HG02588 (cell line): ENCODE measurements around the gene SESN3.
"Not testable (repeated sequence)": the region's sequence is repeated elsewhere in the genome, so short reads cannot be mapped to it uniquely, and the experiment has no call there.

Source experiments
- ATAC-seq: cut with Tn5 transposase; IDR thresholded peaks from one replicate; pipeline ENCODE4 v1.9.1; 2021; ENCODE audit warnings: mild to moderate bottlenecking, moderate library complexity; ENCODE audit not compliant: unreplicated experiment

The SESN3 gene

DNA sequence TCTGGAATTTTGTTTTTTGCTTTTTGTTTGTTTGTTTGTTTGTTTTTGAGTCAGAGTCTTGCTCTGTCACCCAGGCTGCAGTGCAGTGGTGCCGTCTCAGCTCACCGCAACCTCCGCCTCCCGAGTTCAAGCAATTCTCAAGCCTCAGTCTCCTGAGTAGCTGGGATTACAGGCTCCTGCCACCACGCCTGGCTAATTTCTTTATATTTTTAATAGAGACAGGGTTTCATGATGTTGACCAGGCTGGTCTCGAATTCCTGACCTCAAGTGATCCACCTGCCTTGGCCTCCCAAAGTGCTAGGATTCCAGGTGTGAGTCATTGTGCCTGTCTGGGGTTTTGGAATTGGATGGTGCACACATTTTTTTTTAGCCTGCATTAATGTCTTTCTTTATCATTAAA is 20.9 kb upstream of the SESN3 start:
- ATAC-seq: not testable (repeated sequence)

DNA sequence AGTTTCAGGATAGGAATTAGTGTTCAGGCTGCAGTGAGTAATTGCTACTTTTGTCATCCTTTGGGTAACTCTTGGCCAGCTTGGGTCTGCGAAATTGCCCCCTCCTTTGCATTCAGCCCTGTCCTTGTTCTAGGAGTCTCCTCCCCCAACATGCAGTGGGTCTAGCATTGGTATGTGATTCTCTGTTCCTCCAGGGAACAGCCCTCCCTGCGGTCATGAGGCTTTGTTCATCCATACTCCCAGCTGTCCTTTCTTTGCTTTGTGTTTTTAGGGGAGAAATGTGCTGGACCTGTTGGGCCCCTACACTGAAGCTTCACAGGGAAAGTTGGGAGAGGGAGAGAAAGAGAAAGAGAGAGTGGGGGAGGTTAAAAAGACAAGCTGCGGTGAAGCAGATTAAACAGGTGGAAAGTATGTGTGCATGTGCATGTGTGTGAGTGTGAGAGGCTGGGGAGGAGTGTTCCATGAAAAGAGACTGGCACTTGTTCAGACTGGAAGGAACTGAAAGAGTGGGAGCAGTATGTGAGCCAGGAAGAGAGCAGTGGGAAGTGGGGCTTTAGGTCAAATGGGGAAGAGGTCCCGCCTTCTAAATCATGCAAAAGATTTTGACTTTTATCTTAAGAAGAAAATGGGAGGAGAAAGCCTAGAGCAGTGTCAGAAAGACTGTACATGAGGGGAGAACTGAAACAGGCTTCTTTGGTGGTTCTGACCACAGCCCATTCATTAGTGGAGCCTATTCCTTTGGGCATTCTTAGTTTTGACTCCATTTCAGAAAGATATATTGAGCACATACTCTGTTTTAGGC is 17.9 kb upstream of the SESN3 start:
- ATAC-seq: peak; percentile 82

DNA sequence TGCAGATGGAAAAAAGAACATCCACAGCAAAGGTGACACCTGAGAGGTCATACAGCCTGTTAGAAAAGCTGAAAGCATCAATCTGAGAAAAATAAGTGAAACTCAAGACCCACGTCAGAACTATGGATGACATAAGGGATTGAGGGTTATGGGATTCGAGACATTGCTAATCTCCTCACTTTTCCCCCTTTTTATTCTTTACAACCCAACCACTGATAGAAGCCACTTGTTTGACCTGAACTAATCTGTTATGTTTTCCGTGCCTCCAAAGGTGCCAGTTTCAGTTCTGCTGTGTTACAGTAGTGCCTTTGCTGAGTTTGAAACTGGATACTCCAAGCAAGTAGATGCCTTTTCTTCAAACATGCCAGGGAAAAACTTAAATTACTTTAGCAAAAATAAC is 16.9 kb upstream of the SESN3 start:
- no peak for ATAC-seq

DNA sequence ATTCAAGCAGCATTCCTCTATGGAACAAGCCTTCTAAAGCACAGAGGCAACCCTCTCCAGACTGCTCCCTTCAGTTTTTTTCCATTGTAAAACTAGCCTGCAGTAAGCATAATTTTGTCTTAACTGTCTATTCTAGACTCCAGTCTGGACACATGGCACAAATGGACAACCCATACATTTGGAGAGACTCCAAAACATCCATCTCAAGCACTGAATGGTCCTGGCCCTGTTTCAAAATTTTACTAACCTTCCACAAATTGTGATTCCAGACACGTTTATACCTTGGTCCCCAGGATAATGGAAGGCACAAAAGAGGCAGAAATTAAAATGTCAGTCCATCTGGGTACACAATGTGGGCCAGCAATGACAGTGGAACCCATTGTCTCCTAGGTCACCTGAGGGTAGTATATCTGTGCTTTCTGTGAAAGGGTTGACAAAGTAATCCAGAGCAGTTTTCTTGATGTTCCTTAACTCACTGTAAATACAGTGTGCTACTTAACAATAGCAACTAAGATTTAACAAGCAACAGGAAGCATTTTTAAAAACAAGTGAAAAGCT is 16.2 kb upstream of the SESN3 start:
- ATAC-seq: no peak

DNA sequence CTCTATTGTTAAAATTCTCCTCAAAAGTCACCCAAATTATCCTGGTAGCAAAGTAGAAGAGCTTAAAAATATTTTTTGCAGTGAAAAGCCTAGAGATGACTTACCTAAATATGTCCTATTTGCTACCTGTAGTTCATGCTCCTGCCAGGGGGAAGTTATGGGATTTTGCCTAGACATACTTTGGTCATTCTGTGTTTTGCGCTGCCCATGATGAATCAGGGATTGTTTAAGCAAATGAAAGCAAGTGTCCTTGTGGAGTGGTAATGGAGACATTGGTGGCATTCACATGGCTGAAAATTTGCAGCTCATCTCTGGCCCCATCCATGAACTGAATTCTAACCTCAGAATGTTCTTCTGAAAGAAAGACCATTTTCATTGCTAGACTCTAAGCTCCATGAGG is 14.6 kb upstream of the SESN3 start:
- no peak for ATAC-seq

DNA sequence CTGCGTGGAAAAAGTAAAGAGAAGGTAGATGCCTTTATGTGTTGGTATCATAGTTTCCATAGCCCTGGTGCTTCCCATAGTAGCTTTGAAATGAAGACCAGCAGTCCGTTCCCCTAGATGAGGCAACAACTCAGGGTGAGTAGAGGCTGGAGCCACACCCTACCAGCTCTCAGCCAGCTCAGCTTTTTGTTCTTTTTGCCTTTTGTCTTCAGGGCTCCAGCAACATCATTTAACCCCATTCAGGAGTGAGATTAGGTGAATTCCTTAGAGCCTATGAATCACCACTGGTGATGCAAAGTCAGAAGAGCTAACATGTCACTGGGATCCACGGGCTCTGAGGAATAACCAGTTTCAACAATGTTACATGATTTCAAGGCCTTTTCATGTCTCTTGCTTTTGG is 14.0 kb upstream of the SESN3 start:
- ATAC-seq: no peak

DNA sequence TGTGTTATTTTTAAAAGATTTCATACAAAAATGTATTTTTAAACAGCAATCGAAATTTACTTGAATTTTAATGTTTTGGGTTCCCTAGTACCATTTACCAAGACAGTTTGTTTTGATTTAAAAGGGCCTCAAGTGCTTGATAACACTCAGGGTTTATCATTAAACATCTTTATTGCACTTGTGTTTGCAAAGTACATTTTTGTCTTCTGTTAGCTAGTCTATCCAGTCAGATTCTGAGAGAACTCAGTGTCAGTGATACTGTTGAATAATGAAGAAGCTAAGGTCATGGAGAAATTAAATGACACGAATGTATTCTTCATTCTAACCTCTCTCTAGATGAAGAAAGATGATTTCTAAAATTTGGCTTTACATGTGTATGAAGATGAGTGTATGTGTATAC is 12.7 kb upstream of the SESN3 start:
- no peak for ATAC-seq

DNA sequence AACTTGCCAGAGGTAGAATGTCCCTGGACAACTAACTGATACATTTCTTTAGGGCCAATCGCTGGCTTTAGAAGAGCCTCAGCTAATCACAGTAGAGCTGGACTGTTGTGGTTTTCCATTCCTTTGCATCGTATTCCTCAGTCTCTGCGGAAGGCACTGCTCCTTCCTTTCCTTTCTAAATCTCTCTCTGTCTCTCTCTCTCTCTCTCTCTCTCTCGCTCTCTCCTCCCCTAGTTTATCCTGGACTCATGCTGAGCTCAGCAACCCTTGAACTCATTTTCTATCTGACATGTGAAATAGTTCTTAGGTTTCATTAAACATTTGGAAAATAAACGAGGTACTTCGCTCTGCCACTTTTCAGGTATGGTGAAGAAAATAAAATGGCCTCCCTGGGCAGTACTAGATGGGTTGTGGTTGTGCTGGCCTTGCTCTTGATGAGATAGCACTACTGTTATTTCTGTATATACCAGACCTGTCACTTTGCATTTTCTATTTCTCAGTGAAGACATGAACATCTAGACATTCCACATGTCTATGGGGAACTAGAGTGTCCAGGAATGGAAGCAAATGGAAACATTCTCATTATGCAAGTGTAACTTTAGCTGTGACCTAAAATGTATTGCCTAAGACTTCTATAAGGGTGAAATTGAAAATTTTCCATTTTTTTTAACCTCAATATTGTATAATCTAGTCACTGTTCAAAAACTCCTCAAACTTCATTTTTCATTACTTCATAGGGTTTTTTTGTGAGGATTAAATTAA is 12.0 kb upstream of the SESN3 start:
- no peak for ATAC-seq

DNA sequence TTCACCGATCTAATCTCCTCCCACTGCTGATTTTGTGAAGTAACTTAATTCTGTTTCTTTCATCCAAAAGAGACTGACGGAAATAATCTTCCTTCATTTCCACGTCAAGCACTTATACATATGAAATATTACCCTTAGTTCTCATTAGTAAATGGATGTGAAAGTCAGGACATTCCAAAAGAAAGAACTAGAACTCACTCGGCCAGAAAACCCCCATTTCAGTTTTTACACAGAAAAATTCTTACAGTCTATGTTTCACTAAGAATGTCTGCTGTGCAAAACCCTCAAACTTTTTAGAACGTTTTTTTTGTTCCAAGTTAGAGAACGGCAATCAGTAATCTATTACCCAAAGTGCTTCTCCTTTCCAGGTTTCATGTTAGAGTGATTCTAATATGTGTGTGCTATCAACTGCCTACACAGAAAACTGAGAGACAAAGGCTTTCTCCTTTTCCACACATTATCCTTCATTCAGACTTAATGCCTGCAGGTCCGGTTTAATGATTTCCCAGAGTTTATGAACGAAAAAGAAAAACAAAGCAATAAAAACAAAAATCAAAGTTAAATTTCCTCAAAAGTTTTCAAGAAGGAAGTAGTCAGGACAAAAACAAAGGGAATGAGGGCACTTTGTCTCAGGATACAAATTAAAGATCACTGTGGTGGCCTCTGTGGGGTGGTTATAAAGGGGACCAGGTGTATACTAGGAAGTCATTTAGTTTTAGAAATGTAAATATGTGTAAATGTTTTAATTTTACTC is 11.3 kb upstream of the SESN3 start:
- peak; percentile 57 for ATAC-seq

DNA sequence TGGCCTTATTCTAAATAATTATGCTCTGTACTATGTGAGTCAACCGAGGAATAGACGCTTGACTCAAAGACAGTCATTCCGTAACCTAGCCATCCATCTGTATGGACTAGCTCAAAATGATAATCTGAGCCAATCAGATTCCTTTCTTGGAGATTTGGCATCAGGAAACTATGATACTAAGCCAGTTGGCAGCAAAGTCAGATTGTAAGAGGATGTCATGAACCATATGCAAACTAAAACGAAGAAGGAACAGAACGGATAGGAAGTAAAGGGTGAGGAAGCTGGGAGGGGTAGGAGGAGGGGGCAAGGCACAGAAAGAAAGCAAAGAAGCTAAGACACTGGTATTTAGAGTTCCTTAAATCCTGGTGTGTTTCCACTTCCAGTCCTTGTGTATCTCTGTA is 10.7 kb upstream of the SESN3 start:
- peak; percentile 71 for ATAC-seq

DNA sequence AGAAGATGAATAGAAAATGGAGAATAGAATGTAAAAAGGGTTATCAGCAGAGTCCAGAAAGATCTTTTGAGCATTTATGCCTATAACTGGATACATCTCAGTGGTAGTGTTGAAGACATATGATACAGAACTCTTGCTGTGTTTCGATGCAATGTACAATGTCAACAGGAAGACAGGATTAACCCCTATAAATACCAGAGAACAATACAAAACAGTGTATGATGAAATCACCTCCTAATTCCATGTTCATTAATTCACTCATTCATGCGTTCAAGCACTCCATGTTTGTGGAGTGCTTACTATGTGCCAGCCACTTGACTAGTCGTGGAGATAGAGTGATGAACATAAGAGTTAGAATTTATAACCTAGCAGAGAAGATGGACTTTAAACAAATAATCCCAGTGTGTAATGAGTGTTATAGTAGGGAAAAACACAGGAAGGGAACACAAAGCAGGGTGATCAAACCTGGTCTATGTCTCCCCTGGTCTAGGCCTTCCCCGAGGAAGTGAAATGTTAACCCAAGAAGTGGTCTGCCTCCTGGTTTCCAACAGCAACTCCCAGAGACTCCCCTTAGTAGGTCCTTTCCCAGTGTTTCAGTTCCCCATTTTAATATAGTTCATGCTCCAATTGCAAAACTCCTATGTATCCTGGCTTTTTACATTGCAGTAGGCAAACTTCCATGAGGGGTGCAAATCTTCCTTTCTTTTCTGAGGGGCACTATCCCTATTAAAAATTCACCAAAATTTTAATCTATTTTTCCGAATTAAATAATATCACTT is 9.1 kb upstream of the SESN3 start:
- no peak for ATAC-seq

DNA sequence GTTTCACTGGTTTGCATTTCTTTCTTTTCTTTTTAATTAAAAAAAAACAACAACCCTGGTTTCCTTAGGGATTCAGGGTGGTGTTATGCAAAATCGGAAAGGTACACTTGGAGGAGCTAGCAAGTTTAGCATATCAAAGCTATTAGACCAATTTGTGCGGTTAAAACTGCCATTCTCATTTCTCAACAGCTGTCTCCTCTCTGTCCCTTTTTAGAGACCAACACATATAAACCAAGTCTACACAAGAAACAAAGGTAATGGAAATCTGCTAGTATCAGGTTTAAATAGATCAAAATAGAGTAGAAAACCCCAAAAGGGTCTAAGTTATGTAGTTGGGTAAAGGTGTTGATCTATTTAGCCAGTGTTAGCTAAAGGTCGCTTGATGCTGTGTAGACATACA is 1.7 kb upstream of the SESN3 start:
- no peak for ATAC-seq

DNA sequence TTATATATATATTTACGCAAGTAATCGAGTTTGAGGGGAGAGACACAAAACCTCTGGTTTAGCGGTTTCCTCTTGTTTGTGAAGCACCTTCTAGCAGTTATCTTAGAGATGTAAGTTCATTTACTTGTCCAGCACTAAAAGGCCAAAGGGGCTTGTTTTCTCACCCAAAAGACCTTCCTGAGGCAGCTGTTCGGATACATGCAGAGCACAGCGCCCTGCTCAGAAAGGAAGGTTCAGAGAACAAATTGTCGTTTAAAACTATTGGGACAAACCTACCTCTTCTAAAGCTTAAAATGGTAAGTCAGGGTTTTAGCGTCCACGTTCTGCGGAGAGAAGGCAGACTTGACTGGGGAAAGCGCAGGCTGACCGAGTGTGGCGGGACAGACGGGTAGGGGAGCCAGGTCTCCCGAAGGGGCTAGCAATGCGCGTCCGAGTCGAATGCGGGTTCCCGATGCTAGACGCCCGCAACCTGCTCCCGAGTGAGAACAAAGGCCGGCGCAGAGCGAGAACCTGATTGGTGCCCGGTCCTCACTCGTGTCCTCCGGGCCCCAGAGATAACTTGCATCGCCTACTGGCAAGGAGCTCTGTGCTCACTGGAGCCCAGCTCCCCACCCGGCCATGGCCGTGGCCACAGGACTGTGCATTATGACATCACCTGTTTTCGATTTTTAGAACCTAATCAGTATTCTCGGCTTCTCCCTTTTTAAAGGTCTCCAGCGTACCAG is 1.0 kb upstream of the SESN3 start:
- no peak for ATAC-seq

DNA sequence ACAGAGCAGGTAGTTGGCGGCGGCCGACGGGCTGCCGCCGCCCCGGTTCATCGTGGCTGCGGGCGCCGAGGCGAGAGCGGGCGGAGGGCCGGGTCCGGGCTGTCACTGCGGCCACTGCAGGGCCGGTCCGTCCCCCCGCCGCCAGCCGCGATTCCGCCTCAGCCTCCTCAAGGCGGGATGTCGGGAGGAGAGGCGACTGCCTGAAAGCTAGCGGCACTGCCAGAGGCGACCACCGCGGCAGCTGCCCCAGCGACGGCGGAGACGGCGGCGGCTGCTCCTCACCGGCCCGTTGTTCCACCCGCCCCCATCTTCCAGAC is 234 bp downstream of the SESN3 start:
- ATAC-seq: no peak

DNA sequence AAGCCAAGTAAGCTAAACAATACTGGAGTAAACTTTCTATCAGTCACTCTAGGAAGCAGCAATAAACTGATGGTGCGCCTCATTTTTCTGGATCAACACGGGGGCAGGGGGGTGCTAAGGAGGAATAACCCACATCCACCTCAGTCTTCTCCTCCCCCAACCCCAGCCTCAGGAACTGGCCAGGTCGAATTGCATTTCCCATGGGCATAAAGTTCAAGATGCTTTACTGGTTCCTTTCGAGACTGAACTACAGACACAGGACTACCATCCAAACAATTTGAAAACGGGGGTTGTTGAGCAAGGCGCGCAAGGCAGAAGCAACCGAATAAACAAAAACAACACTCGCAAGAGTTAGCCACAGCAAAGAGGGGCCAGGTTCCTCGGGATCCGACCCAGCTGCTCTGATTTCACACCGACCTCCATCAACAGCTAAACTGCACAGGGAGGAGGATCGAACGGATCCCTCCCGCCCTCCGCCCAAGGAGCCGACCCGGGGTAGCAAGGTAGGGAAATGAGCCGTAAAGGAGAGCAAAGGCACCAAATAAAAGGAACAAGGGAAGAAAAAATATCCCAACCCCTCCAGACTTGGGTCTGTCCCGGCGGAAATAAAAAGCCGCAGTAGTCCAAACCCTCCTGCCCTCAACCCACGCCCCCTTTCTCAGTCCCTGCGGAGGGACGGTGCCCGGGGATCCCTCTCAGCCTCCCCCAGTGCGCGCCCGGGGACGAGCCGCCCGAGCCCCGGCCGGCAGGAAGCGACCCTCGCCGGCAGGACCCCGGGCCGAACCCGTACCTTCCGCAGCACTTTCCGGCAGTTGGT is 801 bp downstream of the SESN3 start:
- peak; percentile 2 for ATAC-seq

DNA sequence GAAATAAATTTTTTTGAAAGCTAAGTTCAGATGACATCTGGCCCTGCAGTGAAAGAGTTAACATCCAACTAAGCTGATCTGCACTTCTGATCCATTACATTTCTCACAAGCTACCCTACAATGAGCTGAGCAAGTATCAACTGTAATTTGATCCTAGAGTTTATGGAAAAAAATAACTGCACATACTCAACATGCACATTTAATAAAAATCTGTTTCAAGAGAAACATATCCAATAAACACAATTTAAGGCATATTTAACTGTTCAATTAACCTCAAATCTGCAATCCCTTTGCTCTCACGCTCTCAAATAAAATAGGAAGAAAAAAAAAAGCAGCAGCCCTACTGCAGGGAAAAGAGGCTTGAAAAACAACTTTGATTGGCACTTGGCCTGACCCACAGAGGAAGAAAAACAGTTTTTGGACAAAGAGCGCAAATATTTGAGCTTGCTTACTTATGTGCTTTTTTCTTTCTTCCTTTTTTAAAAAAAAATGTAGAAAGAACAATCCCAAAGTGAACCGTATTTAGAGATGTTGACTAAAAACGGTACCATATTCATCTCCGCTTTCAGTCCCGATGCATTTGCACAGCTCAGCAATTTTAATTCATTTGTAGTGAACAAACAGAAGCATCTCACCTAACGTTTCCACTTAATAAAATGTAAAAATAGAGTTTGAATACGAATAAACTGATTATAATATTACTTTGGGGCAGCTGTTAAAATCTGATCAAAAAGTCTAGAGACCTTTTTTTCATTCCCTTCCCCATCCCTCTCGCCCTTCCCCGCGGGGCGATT is 1.6 kb downstream of the SESN3 start:
- ATAC-seq: no peak

DNA sequence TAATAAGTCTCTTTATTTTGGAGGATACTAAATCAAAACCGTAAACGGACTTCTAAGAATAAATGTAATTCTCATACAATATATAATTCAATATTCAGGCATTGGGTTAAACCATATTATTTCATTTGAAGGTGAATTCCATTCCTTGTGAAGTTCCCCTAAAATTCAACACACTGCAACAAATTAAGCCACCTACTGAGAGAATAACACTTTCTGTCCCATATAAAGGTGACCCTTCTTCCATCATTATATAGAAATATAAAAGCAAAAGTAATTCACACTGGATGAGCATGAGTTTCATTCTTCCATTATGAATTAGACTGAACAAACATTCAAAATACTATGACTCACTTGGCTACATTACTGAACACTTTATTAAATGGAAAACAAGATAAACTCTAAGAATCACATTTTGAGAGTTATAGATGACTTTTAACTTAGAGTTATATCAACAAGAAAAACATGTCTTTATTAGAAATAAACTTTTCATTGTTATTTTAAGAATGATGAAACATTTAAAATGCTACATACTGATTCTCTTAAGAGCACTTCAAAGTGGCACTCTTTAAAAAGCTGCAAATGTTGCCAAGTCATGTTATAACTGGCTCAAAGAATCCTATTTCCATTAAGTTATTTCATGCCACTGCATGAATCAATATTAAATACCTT is 2.8 kb downstream of the SESN3 start:
- ATAC-seq: no peak

DNA sequence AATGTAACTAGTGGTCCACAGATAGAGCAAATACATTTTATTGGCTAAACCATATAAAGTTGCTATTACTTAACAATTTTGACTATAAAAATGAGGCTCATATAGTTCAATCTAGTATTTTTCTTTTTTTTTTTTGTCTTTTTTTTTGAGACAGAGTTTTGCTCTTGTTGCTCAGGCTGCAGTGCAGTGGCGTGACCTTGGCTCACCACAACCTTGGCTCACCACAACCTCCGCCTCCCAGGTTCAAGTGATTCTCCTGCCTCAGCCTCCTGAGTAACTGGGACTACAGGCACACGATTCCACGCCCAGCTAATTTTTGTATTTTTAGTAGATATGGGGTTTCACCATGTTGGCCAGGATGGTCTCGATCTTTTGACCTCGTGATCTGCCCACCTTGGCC is 3.9 kb downstream of the SESN3 start:
- ATAC-seq: not testable (repeated sequence)
